Chondrocyte (in vitro differentiated cells): ENCODE results near the gene FBXO44. TPM values are rescaled to one million over a fixed set of nuclear protein-coding genes. Genes with fewer than 3 reads are reported as not detected.

Experiments used
- DNase-seq: peaks from one replicate; pipeline ENCODE4 v3.0.0; 2021; ENCODE audit warnings: mixed read lengths, low spot score
- H3K27ac Mint-ChIP-seq: one replicate; pipeline ENCODE4 v1.8.0; 2021; ENCODE audit warnings: mild to moderate bottlenecking, moderate library complexity, mixed read lengths; ENCODE audit not compliant: unreplicated experiment
- H3K27me3 Mint-ChIP-seq: 2 replicates; pipeline ENCODE4 v1.8.0; 2021; ENCODE audit warnings: low read depth, mixed read lengths
- H3K36me3 Mint-ChIP-seq: 2 replicates; pipeline ENCODE4 v1.8.0; 2021; ENCODE audit warnings: low read depth, mixed read lengths
- H3K4me1 Mint-ChIP-seq: 2 replicates; pipeline ENCODE4 v1.8.0; 2021; ENCODE audit warnings: low read depth, mild to moderate bottlenecking, mixed read lengths
- H3K4me3 Mint-ChIP-seq: one replicate; pipeline ENCODE4 v1.8.0; 2021; ENCODE audit warnings: mild to moderate bottlenecking, moderate library complexity, mixed read lengths; ENCODE audit not compliant: unreplicated experiment
- H3K9me3 Mint-ChIP-seq: 2 replicates; pipeline ENCODE4 v1.8.0; 2021; ENCODE audit warnings: low read depth, mixed read lengths
- total RNA-seq: library from RNA; stranded (reverse); gene quantifications from 3 replicates; pipeline ENCODE4 v1.2.1, GENCODE V29; 2021
- TF ChIP-seq, protein P1 (sequence below): fragments of 200-600 bp; sonication (generic); IDR thresholded peaks from 2 replicates; pipeline ENCODE4 v1.5.0; 2021; ENCODE audit warnings: antibody characterized with exemption, mild to moderate bottlenecking, moderate library complexity

FBXO44 gene
- total RNA-seq, 1 donor from 2014 or later, result 17.5 TPM

DNA sequence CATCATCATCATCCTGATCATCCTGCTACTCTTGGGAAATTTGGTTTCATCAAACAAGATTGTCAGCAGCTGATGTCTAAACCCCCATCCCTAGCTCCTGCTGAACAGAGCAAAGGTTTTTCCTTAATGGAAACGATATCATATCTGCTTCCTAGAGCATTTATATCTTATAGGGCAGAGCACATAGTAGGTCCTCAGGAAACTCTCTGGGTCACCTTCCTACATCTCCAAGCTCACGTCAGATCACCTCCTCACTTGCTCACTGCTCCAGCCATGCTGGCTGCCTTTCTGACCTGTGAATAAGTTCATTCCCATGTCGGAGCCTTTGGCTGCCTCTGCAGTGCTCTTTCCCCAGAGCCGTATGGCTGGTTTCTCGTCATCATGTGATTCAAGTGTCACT, 10.9 kb upstream of the FBXO44 start:
- Mint-ChIP-seq H3K27ac (no peak overlapping the region), H3K4me1 (peaks cover 4% of the 10 kb centered on the region), H3K4me3 (no peak overlapping the region), H3K9me3 (no peaks in the 10 kb centered on the region), H3K36me3 (no peaks in the 10 kb centered on the region), H3K27me3 (peaks cover 14% of the 10 kb centered on the region)
- no peak for DNase-seq
- TF ChIP-seq, protein P1, sequence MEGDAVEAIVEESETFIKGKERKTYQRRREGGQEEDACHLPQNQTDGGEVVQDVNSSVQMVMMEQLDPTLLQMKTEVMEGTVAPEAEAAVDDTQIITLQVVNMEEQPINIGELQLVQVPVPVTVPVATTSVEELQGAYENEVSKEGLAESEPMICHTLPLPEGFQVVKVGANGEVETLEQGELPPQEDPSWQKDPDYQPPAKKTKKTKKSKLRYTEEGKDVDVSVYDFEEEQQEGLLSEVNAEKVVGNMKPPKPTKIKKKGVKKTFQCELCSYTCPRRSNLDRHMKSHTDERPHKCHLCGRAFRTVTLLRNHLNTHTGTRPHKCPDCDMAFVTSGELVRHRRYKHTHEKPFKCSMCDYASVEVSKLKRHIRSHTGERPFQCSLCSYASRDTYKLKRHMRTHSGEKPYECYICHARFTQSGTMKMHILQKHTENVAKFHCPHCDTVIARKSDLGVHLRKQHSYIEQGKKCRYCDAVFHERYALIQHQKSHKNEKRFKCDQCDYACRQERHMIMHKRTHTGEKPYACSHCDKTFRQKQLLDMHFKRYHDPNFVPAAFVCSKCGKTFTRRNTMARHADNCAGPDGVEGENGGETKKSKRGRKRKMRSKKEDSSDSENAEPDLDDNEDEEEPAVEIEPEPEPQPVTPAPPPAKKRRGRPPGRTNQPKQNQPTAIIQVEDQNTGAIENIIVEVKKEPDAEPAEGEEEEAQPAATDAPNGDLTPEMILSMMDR, result no peak

DNA sequence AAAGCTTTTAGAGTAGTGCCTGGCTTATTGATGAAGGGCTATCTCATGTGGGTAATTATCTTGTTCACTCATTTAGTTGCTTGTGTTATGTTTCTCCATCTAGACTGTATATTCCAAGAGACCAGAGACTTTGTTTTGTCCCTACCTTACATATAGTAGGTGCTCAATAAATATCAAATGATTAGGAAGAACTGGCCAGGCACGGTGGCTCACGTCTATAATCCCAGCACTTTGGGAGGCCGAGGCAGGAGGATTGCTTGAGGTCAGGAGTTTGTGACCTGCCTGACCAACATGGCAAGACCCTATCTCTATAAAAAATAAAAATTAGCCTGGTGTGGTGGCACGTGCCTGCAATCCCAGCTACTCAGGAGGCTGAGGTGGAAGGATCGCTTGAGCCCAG, 9.4 kb upstream of the FBXO44 start:
- TF ChIP-seq, protein P1, result no peak
- H3K4me3 Mint-ChIP-seq, result no peak overlapping the region
- no peaks in the 10 kb centered on the region for H3K9me3 Mint-ChIP-seq
- H3K27ac Mint-ChIP-seq, result no peak overlapping the region
- H3K36me3 Mint-ChIP-seq, result no peaks in the 10 kb centered on the region
- H3K4me1 Mint-ChIP-seq, result peaks cover 4% of the 10 kb centered on the region
- H3K27me3 Mint-ChIP-seq, result peaks cover 12% of the 10 kb centered on the region
- DNase-seq, result no peak

DNA sequence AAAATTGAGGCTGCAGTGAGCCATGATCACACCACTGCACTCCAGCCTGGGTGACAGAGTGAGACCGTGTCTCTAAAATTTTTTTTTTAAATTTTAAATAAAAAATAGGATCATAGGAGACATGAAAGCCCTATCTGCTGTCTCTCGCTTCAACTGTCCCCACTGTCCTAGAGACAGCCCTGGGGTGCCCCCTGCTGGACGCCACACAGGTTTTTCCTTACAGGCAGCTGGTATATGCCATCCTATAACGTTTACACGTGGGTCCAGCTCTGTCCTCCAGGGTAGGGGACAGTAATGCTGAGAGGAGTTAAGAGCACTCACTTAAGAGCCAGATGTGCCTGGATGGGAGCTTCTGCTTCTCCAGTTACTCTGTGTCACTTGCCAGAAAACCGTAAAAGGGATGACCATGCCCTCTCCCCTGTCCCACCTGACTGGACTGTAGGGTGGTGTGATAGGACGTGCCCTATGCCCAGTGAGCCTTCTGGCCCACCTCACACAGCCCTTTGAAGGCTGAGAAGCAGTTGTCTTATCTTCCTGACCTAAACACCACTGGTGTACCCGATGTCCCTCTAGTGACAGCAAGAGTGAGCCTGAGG, 8.9 kb upstream of the FBXO44 start:
- no peaks in the 10 kb centered on the region for H3K9me3 Mint-ChIP-seq
- TF ChIP-seq, protein P1, result peak; percentile 91
- H3K27me3 Mint-ChIP-seq, result peaks cover 10% of the 10 kb centered on the region
- no peak for DNase-seq
- H3K4me1 Mint-ChIP-seq, result peaks cover 6% of the 10 kb centered on the region
- H3K27ac Mint-ChIP-seq, result no peak overlapping the region
- H3K36me3 Mint-ChIP-seq, result peaks cover under 1% of the 10 kb centered on the region
- no peak overlapping the region for H3K4me3 Mint-ChIP-seq

DNA sequence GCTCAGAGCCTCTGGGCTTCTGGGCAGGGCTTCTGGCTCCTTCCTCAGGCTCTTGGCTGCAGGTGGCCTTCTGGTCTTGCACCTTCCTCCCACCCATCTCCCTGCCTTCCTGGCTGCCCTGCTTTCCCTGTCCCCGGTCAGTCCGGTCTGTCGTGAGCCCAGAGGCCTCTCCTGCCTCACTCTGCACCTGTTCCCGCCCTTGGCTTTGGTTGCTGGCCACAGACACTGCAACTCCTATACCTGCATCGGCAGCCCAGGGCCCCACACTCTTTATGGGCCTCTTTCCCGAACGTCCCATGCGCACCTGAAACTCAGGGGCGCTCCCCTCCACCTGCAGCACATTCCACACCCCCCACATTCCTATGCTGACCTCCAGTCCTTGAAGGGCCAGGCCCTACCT, 8.4 kb upstream of the FBXO44 start:
- H3K36me3 Mint-ChIP-seq, result peaks cover 1% of the 10 kb centered on the region
- peaks cover 13% of the 10 kb centered on the region for H3K27me3 Mint-ChIP-seq
- H3K4me3 Mint-ChIP-seq, result no peak overlapping the region
- TF ChIP-seq, protein P1, result no peak
- DNase-seq, result no peak
- no peaks in the 10 kb centered on the region for H3K9me3 Mint-ChIP-seq
- H3K27ac Mint-ChIP-seq, result no peak overlapping the region
- H3K4me1 Mint-ChIP-seq, result peaks cover 7% of the 10 kb centered on the region

DNA sequence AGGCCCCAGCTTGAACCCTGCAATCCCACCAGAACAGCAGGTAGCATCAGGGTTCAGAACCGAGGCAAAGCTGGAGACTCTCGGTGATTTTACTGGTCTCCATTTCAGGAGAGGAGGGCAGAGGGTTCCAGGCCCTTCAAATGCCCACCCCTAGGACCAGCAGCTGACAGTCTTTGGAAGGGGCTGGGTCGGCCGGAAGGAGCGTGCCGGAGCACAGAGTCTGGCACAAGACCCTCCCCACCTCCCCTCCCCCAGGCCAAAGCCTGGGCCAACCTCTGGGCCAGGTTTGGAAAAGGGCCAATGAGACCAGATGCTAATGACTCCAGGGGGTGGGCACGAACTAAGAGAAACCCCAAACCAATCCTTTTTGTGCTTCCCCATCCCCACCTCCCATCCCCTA, 7.3 kb upstream of the FBXO44 start:
- Mint-ChIP-seq H3K36me3 (peaks cover 1% of the 10 kb centered on the region), H3K4me1 (peaks cover 7% of the 10 kb centered on the region), H3K27ac (no peak overlapping the region), H3K4me3 (no peak overlapping the region), H3K9me3 (no peaks in the 10 kb centered on the region), H3K27me3 (peaks cover 10% of the 10 kb centered on the region)
- TF ChIP-seq, protein P1, result no peak
- no peak for DNase-seq
